A172 (cell line): Measurements from ENCODE around the gene ENO1. TPM values are rescaled to one million over a fixed set of nuclear protein-coding genes. Genes with fewer than 3 reads are reported as not detected.
"Not testable (repeated sequence)": the region's sequence is repeated elsewhere in the genome, so short reads cannot be mapped to it uniquely, and the experiment has no call there.

ENCODE experiments used
- DNase-seq: peaks from one replicate; pipeline ENCODE4 v3.0.0-alpha.2; 2015; ENCODE audit warnings: low spot score
- total RNA-seq: library from RNA; depleted of rRNA; stranded (reverse); fragments of >200 nt; shearing (Covaris generic); gene quantifications from 2 replicates; pipeline ENCODE4 v1.2.3, GENCODE V29; 2014

ENO1 gene
- total RNA-seq, 1 experiment from 2014 or later, result 1,393 TPM

DNA sequence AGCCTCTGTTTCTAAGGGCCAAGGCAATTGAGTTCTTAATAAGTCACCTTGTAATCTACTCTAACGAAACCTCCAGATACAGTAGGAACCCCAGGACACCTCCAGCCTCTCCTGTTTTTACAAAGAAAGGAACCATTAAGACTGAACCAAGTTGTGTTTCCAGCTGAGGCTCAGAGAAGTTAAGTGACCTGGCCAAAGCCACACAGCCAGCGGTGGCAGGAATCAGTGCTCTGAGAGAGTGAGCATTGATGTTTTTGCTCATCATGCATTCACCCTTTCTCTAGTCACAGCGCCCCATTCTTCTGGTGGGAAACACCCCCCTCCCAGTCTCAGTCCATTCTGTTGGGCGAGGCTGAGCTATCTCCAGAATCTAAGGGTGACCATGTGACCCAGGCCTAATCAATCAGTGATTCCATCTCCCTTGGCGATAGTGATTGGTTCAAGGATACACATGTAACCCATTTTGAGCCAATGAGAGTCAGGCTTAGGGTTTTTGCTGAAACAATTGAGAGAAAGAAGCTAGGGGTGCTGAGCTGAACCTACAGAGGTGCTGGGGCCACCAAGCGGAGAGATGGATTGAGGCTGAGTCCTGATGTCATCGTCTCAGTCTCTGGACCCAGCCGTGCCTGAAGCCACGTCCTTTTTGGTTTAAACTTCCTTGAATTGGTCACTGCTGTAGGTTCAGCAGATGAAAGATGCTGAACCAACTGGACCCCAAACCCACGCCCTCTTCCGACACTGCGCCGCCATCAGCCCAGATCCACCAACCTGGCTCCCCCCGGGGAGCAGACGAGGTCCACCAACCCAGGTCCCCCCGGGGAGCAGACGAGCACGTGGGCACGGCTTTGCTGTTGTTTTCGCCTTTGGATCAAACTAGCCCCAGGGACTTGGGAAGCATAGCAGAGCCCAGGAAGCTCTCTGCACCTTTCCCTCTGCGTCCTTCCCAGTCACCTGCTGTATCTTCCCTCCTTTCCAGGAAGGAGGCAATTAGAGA is 33.1 kb downstream of the ENO1 start:
- DNase-seq, result no peak

DNA sequence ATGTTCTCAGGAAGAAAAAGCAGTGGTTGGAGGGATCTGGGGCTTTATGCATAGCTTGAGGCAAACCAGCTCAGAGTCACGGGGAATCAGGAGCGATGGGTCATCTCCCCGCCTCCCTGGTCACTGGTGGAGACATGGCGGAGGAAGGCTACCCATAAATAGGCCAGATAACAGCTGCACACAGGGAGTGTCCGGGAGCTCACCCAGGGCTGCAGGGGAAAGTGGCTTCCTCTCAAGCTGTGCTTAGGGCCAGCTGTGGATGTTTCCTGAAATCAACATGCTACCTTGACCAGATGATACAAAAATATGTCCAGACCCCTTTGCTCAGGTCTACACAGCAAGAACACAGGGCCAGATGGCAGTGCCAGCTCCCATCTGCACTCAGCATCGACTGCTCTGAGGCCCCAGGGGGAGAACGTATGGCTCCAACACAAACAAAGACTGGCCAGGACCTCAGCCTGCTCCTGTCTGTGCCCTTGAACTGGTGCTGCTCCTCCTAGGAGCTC is 33.9 kb downstream of the ENO1 start:
- DNase-seq, result no peak

DNA sequence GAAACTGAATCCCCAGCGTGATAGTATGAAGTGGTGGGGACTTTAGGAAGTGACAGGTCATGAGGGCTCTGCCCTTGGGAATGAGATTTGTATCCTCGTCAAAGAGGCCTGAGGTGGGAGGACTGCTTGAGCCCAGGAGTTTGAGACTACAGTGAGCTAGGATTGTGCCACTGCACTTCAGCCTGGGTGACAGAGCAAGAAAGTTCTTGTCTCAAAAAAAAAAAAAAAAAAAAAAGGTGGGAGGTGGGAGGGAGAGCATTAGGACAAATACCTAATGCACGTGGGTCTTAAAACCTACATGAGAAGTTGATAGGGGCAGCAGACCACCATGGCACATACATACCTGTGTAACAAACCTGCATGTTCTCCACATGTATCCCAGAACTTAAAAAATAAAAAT is 37.1 kb downstream of the ENO1 start:
- DNase-seq, result no peak

DNA sequence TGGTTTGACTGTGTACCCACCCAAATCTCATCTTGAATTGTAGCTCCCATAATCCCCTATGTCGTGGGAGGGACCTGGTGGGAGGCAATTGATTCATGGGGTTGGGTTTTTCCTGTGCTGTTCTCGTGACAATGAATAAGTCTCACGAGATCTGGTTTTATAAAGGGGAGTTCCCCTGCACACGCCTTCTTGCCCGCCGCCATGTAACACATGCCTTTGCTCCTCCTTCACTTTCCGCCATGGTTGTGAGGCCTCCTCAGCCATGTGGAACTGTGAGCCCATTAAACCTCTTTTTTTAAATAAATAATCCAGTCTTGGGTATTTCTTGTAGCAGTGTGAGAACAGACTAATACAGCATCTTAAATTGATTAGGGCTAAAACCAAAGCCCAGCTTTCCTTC is 38.5 kb downstream of the ENO1 start:
- DNase-seq, result no peak

DNA sequence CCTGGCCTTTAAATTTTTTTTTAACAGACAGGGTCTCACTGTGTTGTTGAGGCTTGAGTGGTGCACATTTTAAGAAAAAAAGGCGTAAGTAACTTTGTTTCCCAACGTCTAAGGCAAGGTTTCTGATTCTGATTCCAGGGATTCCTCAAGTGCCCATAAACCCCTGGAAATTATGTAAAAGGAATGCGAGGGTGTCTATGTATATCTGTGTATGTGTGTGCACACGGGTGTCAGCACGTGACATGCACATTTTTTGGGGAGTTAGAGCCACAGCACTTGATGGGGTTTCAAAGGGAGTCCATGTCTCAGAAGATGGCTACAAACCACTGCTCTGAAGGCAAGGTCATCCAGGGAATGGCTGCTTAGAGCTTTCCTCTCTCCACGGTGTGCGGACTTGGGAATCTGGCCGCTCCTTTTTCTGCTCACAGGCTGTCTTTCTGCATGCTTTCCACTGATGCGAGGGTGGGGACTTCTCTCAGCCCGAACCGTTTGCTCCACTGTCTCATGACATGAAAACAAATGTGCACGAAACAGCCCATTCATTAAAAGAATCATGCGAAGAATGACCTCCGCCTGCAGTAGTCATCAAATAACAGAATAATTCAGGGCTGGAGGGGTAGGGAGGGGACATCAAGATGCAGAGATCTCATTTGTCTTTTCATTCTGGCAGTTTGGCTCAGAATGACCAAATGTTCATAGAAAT is 42.4 kb downstream of the ENO1 start:
- DNase-seq, result no peak

DNA sequence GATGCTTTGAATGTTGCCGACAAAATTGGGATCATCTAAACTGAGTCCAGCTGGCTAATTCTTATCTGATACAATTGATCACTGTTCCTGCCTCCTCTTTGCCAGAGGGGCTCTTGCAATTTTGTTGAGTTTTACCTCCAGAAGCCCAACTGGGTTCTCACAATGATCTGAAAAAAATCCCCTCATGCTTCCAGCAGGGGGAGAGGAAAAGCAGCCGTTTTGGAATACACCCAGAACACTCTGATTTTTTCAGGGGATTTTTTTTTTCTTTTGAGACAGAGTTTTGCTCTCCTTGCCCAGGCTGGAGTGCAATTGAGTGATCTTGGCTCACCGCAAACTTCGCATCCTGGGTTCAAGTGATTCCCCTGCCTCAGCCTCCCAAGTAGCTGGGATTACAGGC is 47.1 kb downstream of the ENO1 start:
- no peak for DNase-seq

DNA sequence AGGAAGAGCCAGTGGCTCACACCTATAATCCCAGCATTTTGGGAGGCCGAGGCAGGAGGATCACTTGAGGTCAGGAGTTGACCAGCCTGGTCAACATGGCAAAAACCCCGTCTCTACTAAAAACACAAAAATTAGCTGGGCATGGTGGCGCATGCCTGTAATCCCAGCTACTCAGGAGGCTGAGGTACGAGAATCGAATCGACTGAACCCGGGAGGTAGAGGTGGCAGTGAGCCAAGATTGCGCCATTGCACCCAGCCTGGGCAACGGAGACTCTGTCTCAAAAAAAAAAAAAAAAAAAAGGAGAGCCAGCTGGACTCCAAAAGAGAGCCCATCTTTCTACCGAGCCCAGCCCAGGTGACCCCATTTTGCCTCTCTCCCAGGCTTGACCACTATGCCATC is 47.8 kb downstream of the ENO1 start:
- DNase-seq, result not testable (repeated sequence)

DNA sequence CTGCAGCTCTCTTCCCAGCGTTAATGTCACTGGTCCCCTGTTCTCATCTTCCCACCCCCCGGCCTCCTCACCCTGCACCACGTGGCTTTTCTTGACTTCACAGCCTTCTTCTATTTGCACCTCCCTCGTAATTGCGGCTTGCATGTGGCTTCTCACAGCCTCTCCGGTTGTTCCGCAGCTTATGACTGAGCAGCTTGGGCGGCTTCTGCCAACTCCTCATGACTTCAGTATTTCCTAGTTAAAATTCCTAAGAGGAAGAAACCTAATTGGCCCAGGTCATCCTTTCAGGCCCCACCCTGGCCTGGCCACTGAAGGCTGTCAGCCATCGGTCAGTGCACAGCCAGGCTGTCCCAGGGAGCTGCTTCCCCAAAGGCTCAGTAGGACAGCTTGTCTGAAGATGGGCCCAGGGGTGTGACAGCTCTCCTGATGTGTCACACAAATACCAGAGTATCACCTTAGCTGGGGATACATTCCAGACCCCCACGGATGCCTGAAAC is 52.5 kb downstream of the ENO1 start:
- peak; percentile 87 for DNase-seq

DNA sequence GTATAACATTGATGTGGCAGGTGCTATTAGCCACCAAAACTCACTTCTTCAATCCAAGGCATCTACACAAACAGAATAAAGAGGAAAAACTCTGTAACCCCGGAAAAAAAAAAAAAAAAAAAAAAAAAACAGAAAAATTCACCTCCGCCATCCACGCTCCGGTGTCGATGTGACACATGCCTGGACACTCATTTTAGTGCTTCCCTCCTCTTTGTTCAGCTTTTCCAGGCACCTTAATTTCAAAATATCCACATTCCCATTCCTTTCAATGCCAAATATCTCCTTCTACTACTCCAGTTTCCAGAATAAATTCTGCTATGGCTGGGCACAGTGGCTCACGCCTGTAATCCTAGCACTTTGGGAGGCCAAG is 55.2 kb downstream of the ENO1 start:
- DNase-seq, result no peak

DNA sequence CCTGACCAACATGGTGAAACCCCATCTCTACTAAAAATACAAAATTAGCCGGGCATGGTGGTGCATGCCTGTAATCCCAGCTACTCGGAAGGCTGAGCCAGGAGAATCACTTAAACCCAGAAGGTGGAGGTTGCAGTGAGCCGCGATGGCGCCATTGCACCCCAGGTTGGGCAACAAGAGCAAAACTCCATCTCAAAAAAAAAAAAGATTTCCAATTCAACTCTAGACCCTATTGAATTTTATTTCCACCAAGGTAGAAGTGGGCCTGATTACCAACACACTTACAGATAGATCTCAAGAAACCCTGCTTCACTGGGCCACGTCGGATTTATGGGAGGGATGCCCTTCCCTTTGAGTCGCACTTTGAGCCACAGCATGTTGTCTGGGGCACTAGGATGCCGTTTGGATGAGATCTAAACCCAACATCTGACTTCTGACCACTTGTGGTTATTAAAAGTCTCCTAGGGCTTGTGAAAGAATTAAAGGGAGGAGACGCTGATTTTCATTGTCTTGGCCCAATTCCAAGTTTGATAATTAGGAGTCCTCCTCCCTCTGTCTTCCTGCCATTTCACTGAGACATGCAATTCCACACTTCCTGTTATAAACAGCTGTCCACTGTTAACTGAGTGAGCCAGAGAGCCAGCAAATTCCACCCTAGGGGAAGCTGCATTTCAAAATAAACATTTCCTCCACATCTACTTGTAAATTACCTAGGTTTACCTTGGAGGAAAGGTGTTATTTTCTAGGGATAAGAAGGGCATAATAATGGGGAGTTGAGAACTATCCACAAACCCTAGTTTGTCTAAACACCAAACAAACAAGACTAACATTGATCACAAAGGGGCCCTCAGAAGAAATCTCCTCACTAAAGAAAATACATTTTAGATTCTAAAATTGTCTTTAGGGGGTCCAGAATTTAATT is 55.9 kb downstream of the ENO1 start:
- peak; percentile 78 for DNase-seq

DNA sequence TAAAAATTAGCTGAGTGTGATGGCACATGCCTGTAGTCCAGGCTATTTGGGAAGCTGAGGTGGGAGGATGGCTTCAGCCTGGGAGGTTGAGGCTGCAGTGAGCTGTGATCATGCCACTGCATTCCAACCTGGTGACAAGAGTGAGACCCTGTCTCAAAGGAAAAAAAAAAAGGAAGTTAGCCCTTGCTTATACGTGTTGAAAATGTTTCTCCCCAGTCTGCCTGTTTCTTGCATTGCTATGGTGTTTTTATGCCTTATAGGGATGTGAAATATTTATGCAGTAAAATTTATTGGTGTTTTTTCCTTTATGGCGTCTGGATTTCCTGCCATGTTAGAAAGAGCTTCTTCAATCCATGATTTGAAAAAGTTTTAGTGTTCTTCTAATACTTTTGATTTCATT is 57.4 kb downstream of the ENO1 start:
- no peak for DNase-seq

DNA sequence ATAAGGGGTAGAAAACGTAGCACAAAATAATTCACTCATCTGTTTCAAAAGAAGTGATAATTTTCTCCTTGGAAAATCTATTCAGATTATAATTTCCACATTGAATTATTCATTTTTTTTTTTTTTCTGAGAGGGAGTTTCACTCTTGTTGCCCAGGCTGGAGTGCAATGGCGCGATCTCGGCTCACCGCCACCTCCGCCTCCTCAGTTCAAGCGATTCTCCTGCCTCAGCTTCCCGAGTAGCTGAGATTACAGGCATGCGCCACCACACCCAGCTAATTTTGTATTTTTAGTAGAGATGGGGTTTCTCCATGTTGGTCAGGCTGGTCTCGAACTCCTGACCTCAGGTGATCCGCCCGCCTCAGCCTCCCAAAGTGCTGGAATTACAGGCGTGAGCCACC is 59.7 kb downstream of the ENO1 start:
- not testable (repeated sequence) for DNase-seq

DNA sequence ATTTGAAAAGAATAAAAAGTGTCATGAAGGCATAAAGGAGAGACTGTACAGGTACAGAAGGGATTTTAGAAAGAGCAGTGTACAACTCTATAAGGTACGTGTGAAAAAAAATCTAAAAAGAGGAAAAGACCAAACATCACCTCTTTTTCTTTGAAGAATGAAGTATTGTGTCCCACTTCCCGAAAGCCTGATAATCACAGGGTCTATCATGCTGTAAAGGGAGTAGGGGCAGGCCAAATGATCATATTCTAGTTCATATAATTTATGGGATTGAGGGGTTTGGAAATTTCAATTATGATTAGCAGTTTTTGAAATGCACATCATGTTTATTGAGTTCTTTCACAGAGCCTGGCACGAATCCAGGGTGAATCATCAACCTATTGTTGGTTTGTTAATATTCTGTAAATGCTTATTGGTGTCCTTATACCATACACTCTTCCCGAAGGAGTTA is 60.1 kb downstream of the ENO1 start:
- DNase-seq, result no peak

DNA sequence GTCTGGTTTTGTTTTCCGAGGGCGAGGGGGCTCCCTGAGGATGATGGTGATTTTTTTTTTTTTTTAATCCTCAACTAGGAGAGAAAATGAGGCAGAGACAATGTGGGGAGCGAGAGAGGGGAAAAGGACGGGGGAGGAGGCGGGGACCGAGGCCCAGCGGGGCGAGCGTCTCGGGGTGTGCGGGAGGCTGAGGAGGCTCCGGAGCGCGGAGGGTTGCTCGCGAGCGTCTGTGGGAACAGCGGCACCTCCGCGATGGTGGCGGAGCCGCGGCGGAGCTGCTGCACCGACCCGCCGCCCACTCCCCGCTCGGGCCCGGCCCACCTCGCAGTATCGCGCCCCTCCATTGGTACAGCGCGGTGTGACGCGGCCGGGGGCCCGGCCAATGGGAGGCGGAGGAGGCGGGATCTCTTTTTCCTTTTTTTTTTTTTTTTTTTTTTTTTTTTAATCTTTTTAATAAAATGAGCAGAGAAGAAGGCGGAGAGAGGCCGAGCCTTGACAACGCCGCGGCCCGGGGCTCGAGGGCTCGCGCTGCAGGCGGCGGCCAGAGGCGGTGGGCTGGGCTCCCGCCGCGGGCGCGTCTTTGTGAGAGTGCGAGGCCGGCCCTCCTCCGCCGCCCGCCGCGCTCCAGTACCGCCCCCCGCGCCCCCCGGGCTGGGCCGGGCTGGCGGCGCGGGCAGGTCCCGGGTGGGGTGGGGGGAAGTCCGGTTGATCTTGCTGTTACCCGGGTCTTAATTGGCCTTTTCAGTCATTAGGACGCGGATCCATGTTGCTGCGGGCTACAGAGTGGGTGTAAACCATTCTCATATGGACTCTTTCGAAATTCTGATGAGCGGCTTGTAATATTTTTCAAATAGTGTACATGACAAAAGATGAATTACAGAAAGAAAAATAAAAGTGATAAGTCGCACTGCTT is 60.8 kb downstream of the ENO1 start, which contains the start of gene RERE:
RERE (minus strand) TSS at position 229 of the 913 bp plus-strand sequence.
- peak; percentile 47 for DNase-seq

DNA sequence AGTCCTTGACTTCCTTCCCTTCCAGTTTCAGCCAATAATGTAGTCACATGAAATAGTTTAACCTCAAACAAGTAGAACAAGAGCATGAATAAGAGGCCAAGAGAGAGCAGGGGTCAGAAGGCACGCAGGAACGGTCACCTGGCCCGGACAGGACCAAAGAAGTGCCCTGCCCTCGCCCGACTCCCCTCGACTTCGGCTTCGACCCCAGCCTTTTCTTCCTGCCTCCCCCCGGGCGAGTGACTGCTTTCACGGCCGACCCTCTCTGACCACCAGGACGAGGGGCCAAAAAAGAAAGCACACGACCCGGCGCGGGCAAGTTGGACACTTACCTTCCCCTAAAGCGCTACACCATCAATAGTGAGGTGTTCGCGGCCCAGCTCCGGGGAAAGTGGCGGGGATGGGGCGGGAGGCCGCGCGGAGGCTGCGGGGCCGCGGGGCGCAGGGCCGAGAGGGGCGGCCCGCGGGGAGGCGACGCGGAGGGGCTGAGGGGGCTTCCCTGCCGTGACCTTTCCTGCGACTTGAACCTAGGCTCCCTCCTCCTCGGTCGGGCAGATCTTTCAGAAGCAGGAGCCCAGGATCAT is 61.6 kb downstream of the ENO1 start:
- DNase-seq, result no peak

DNA sequence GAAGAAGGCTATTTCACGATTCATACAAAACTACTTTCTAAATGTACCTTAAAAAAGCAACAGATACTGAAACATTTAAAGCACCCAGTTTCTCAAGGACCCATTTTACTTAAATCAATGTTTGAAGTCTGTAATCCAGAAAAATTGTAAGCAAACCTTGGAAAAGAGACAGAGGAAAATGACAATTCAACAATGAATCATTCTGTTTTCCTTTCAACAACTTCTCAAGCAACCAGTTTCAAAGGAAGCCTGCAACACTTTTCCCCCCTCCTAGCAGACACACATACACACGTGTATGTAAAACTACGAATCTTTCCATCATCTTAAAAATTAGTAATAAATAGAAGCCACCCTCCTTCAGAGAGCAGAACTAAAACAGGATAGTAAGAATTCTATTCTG is 62.2 kb downstream of the ENO1 start:
- DNase-seq, result no peak

DNA sequence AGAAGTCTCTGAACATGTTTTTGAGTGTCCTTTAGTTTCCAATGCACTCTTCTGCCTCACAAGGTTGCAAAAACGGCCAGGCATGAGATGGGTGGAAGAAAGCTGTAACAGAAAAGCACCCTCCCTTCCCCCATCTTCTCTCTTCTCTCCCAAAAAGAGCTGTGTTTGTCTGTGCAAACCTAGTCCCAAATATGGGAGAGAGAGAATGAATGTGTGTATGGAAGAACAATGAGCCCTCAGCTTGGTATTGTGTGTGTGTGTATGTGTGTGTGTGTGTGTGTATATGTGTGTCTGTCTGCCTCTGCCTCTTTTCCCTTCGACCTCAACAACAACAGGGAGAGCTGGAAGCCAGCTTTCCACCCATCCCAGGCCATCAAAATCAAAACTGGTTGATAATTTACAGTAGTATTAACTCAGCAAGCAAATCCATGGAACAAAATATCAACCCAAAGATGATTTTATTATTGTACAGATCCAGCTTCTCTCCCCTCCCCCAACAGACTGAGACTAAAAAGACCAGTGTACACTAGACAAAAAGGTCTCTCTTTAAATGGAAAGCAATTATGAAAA is 62.8 kb downstream of the ENO1 start:
- no peak for DNase-seq

DNA sequence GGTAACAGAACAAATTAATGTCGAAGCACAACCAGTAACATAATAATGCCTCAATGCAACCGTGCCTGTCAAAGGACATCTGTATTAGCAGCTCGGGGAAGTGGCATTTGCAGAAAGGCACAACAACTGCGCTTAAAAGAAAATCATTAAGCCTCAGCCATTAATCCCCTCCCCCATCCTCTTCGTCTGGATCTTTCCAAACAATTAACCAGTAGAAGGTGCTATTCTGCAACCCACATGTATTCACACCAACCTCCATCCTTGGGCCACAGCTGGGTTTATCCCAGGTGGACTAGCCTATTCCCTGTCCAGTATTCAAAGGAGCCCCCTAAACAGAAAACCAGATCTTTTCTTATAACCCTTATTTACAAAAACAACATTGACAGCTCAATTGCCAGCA is 63.6 kb downstream of the ENO1 start:
- no peak for DNase-seq

DNA sequence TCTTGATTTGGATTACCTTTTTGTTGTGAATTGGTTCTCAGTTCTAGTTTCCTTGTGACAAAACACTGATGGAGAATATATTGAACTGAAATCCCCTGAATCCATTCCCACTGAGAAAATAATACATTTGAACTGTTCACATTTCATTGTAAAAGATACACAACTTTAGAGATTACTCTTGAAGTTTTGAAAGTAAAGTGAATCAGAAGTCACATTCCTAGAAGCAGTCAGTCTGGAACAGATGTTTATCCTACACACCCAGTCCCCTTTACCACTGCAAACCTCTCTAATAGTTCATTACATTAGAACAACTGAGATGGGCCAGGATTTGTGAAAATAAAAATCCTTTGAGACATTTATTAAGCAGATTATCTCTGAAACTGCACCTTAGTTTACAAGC is 64.5 kb downstream of the ENO1 start:
- no peak for DNase-seq
